ENCODE results near the gene TBC1D20.

- TF ChIP-seq CTCF (conservative IDR thresholded peaks at IDR 0.05; ENCODE audit: low read depth, low read length) (no peak), CEBPB (IDR thresholded peaks at IDR 0.05; ENCODE audit: low read depth, low read length) (no peak), POLR2A (IDR thresholded peaks at IDR 0.05; ENCODE audit: low read depth, low read length) (no peak), BHLHE40 (IDR thresholded peaks at IDR 0.05; ENCODE audit: low read depth, low read length) (no peak), MAFK (IDR thresholded peaks at IDR 0.05; ENCODE audit: low read depth, low read length) (no peak), CHD1 (IDR thresholded peaks at IDR 0.05; ENCODE audit: low read depth, low read length) (no peak)
- TF ChIP-seq, protein P1, sequence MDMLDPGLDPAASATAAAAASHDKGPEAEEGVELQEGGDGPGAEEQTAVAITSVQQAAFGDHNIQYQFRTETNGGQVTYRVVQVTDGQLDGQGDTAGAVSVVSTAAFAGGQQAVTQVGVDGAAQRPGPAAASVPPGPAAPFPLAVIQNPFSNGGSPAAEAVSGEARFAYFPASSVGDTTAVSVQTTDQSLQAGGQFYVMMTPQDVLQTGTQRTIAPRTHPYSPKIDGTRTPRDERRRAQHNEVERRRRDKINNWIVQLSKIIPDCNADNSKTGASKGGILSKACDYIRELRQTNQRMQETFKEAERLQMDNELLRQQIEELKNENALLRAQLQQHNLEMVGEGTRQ (IDR thresholded peaks at IDR 0.05; ENCODE audit: low read depth, low read length): no peak
Measured at GRCh38 chr20:481167-481566, 18.8 kb upstream of the TBC1D20 start.

All from IMR-90 (cell line).